Panc1 (cell line): Measurements from ENCODE around the gene GBE1.

Experiments used
- POLR2AphosphoS5 ChIP-seq: IDR thresholded peaks from 2 replicates; pipeline ENCODE4 v1.6.1; 2012; ENCODE audit warnings: mild to moderate bottlenecking, low read depth, low read length, moderate library complexity
- TF ChIP-seq, protein P1 (sequence below): fragments of 450-650 bp; IDR thresholded peaks from 2 replicates; pipeline ENCODE4 v1.5.1; 2017; ENCODE audit warnings: mild to moderate bottlenecking
- TF ChIP-seq, protein P2 (sequence below), 2 experiments: IDR thresholded peaks; 2 replicates each; pipeline ENCODE4 v1.6.1; 2011 to 2012; ENCODE audit warnings: low read depth in 2 of 2, control low read depth in 1 of 2, low read length in 1 of 2, mild to moderate bottlenecking in 1 of 2, moderate library complexity in 1 of 2; ENCODE audit not compliant: insufficient read depth in 1 of 2

DNA sequence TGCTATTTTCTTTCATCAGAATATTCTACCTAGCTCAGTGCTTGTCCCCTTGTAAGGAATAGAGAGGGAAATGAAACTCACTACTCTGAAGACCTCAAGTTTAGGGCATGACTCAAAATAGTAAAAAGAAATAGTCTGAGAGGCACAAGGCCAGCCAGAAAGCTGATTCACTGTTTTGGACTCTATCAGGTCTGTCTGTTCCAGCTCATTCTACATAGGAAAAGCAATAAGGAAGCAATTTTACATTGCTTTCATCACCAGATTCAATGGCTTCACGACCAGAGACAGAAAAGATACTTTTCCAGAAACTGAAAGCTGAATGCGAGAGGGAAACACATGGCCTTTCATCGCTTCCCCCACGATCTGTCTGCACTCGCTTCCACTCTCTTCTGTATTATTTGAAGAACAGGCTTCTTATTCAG, 276.0 kb downstream of the GBE1 start:
- TF ChIP-seq, protein P1, sequence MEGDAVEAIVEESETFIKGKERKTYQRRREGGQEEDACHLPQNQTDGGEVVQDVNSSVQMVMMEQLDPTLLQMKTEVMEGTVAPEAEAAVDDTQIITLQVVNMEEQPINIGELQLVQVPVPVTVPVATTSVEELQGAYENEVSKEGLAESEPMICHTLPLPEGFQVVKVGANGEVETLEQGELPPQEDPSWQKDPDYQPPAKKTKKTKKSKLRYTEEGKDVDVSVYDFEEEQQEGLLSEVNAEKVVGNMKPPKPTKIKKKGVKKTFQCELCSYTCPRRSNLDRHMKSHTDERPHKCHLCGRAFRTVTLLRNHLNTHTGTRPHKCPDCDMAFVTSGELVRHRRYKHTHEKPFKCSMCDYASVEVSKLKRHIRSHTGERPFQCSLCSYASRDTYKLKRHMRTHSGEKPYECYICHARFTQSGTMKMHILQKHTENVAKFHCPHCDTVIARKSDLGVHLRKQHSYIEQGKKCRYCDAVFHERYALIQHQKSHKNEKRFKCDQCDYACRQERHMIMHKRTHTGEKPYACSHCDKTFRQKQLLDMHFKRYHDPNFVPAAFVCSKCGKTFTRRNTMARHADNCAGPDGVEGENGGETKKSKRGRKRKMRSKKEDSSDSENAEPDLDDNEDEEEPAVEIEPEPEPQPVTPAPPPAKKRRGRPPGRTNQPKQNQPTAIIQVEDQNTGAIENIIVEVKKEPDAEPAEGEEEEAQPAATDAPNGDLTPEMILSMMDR, result no peak
- TF ChIP-seq POLR2AphosphoS5, result no peak
- TF ChIP-seq, protein P2, sequence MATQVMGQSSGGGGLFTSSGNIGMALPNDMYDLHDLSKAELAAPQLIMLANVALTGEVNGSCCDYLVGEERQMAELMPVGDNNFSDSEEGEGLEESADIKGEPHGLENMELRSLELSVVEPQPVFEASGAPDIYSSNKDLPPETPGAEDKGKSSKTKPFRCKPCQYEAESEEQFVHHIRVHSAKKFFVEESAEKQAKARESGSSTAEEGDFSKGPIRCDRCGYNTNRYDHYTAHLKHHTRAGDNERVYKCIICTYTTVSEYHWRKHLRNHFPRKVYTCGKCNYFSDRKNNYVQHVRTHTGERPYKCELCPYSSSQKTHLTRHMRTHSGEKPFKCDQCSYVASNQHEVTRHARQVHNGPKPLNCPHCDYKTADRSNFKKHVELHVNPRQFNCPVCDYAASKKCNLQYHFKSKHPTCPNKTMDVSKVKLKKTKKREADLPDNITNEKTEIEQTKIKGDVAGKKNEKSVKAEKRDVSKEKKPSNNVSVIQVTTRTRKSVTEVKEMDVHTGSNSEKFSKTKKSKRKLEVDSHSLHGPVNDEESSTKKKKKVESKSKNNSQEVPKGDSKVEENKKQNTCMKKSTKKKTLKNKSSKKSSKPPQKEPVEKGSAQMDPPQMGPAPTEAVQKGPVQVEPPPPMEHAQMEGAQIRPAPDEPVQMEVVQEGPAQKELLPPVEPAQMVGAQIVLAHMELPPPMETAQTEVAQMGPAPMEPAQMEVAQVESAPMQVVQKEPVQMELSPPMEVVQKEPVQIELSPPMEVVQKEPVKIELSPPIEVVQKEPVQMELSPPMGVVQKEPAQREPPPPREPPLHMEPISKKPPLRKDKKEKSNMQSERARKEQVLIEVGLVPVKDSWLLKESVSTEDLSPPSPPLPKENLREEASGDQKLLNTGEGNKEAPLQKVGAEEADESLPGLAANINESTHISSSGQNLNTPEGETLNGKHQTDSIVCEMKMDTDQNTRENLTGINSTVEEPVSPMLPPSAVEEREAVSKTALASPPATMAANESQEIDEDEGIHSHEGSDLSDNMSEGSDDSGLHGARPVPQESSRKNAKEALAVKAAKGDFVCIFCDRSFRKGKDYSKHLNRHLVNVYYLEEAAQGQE (IDR thresholded peaks at IDR 0.05; ENCODE audit: insufficient read depth in 1 of 2, low read depth in 2 of 2, low read length in 1 of 2), result no peak
